SIG-M5 (cell line): ENCODE data around the gene C22orf23.
A peak's percentile ranks its signal among the peaks of the same experiment; 100 is the strongest.

Experiments used
- DNase-seq: peaks from one replicate; lab custom pipeline; 2025; lab: John Stamatoyannopoulos, UW

C22orf23 gene

GRCh38 chr22:37953437-37954179 is at the start of gene C22orf23, which contains the start of gene POLR2F:
TSS of gene C22orf23 (minus strand) at chr22:37953601. CDS start at chr22:37953149, 452 bp downstream.
TSS of gene POLR2F (plus strand) at chr22:37953699. CDS start at chr22:37953788, 89 bp downstream.
- DNase-seq, result peak; percentile 54

- no peak for DNase-seq
Observed at GRCh38 chr22:37999640-38000272, 46.4 kb upstream of the C22orf23 start.

GRCh38 chr22:37999236-37999635 is 45.8 kb upstream of the C22orf23 start:
- no peak for DNase-seq

- no peak for DNase-seq
Observed at GRCh38 chr22:37998543-37998942, 45.1 kb upstream of the C22orf23 start.

- DNase-seq, result no peak
Observed at GRCh38 chr22:37996515-37997246, 43.3 kb upstream of the C22orf23 start.

- DNase-seq, result no peak
Observed at GRCh38 chr22:37996079-37996478, 42.7 kb upstream of the C22orf23 start.

- DNase-seq, result no peak
Observed at GRCh38 chr22:37995460-37995859, 42.1 kb upstream of the C22orf23 start.

GRCh38 chr22:37994982-37995381 is 41.6 kb upstream of the C22orf23 start:
- no peak for DNase-seq

- DNase-seq, result no peak
Observed at GRCh38 chr22:37994049-37994448, 40.6 kb upstream of the C22orf23 start.

- DNase-seq, result no peak
Observed at GRCh38 chr22:37991731-37992442, 38.5 kb upstream of the C22orf23 start.

GRCh38 chr22:37990862-37991261 is 37.5 kb upstream of the C22orf23 start:
- no peak for DNase-seq

- no peak for DNase-seq
Observed at GRCh38 chr22:37990301-37990700, 36.9 kb upstream of the C22orf23 start.

- DNase-seq, result no peak
Observed at GRCh38 chr22:37989146-37990045, 36.0 kb upstream of the C22orf23 start.

- no peak for DNase-seq
Observed at GRCh38 chr22:37986371-37986770, 33.0 kb upstream of the C22orf23 start.

- DNase-seq, result no peak
Observed at GRCh38 chr22:37985751-37986281, 32.4 kb upstream of the C22orf23 start.

GRCh38 chr22:37985050-37985585 is 31.7 kb upstream of the C22orf23 start:
- no peak for DNase-seq

GRCh38 chr22:37983860-37984791 is 30.7 kb upstream of the C22orf23 start, which contains the start of gene SOX10:
TSS of gene SOX10 (minus strand) at chr22:37984555. CDS start at chr22:37983784, 771 bp downstream.
- DNase-seq, result no peak

GRCh38 chr22:37982938-37983859 is 29.8 kb upstream of the C22orf23 start:
- DNase-seq, result no peak
